Measurements from ENCODE around the gene GALNT10. TPM values are rescaled to one million over a fixed set of nuclear protein-coding genes. Genes with fewer than 3 reads are reported as not detected.

The GALNT10 gene
- total and polyA plus RNA-seq, 2 of the 8 experiments (the other 6 are each of a cell fraction or from before 2014, with no cell fraction given) = 4.6 to 15.5 TPM

DNA sequence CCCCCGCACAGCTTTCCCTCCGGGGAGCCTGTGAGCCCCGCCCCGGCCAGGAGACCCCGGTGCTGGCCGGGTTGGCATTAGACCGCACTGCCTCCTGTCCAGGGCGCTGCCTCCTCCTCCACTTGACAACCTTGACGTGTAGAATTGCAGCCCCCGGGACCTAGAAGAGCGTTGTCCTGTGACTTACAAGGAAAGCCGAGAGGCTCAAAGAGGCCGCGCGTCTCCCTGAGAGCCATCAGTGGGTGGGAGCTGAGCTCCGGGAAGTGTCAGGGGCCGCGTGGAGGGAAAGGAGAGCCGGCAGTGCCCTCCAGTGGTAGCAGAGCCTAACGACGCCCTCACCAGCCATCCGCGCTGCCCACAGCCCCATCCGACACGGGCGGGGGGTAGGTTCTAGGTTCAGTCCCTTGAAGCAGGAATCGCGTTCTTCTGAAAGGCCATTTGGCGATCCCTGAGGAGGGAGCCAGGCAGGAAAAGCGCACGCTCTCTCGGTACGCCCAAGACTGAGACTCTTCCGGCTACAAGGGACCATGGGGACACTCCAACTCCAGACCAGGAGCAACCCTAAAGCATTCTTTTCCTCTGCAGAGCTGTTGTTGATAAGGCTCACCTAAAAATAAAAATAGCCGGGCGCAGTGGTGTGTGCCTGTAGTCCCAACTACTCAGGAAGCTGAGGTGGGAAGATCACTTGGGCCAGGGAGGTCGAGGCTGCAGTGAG lies 214.7 kb downstream of the GALNT10 start (continued):
- TF ChIP-seq JUND (IDR thresholded peaks at IDR 0.05; ENCODE audit: low read length) = no peak
- peak; percentile 56; the same call in 1 of the 2 replicates for TF ChIP-seq GABPA (IDR thresholded peaks at IDR 0.05; ENCODE audit: borderline replicate concordance, insufficient read depth, low read length)
- no peak for TF ChIP-seq TCF12 (IDR thresholded peaks at IDR 0.05; ENCODE audit: low read depth, low read length)
- peak in 1 of 2 experiments; percentile 53; a peak in 2 of 4 replicates for TF ChIP-seq SIN3A (conservative IDR thresholded peaks at IDR 0.05 in 1 of 2, IDR thresholded peaks at IDR 0.05 in 1 of 2; ENCODE audit: low read depth in 1 of 2, low read length in 2 of 2)
- TF ChIP-seq SP1 (IDR thresholded peaks at IDR 0.05; ENCODE audit: low read depth, low read length) = no peak
- TF ChIP-seq CTBP2 (IDR thresholded peaks at IDR 0.05; ENCODE audit: borderline replicate concordance, insufficient read depth, insufficient read length, low read length) = peak; percentile 33
- peak; percentile 32; the same call in 1 of the 2 replicates for TF ChIP-seq KDM1A (IDR thresholded peaks at IDR 0.05; ENCODE audit: borderline replicate concordance, low read length)
- 0 out of 2 replicates have a peak, but pooled peaks have one; percentile 45 for TF ChIP-seq YY1 (IDR thresholded peaks at IDR 0.05; ENCODE audit: low read depth, low read length)
- TF ChIP-seq CREB1 (IDR thresholded peaks at IDR 0.05) = peak; percentile 40
- no peak for TF ChIP-seq POU5F1 (IDR thresholded peaks at IDR 0.05; ENCODE audit: low read depth, low read length)
- TF ChIP-seq CBX5 (IDR thresholded peaks at IDR 0.05; ENCODE audit: low read depth, low read length) = no peak
- TF ChIP-seq RFX5 (IDR thresholded peaks at IDR 0.05; ENCODE audit: borderline replicate concordance, low read depth, low read length) = no peak
- no peak for TF ChIP-seq EZH2 (IDR thresholded peaks at IDR 0.05; ENCODE audit: low read depth, low read length, severe bottlenecking)
- TF ChIP-seq RXRA (IDR thresholded peaks at IDR 0.05; ENCODE audit: insufficient read depth, low read depth, low read length) = no peak
- TF ChIP-seq ASH2L (IDR thresholded peaks at IDR 0.05; ENCODE audit: low read length) = no peak
- TF ChIP-seq TEAD4 (IDR thresholded peaks at IDR 0.05; ENCODE audit: low read depth, low read length) = no peak
